ENCODE measurements around the gene USP48. TPM values are rescaled to one million over a fixed set of nuclear protein-coding genes. Genes with fewer than 3 reads are reported as not detected.

The USP48 gene
- total and polyA plus RNA-seq, 10 of the 15 experiments (the other 5 are each of a cell fraction or from before 2014, with no cell fraction given) = 21.2 to 115 (median 75.5) TPM

DNA sequence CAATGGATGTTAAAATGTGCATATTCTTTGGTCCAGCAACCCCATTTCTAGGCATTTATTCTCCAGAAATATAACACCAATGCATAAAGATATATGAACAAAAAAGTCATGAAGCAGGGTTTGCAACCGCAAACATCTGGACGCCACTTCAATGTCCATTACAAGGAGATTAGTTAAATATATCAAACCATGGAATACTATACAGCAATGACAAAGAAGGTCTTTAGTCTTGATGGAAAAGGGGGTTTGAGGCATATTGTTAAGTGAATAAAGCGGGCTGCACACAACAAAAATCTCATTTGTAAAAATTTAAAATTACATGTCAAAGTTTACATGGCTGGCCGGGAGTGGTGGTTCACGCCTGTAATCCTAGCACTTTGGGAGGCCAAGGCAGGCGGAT is 145.4 kb downstream of the USP48 start (continued):
- TF ChIP-seq, protein P1, sequence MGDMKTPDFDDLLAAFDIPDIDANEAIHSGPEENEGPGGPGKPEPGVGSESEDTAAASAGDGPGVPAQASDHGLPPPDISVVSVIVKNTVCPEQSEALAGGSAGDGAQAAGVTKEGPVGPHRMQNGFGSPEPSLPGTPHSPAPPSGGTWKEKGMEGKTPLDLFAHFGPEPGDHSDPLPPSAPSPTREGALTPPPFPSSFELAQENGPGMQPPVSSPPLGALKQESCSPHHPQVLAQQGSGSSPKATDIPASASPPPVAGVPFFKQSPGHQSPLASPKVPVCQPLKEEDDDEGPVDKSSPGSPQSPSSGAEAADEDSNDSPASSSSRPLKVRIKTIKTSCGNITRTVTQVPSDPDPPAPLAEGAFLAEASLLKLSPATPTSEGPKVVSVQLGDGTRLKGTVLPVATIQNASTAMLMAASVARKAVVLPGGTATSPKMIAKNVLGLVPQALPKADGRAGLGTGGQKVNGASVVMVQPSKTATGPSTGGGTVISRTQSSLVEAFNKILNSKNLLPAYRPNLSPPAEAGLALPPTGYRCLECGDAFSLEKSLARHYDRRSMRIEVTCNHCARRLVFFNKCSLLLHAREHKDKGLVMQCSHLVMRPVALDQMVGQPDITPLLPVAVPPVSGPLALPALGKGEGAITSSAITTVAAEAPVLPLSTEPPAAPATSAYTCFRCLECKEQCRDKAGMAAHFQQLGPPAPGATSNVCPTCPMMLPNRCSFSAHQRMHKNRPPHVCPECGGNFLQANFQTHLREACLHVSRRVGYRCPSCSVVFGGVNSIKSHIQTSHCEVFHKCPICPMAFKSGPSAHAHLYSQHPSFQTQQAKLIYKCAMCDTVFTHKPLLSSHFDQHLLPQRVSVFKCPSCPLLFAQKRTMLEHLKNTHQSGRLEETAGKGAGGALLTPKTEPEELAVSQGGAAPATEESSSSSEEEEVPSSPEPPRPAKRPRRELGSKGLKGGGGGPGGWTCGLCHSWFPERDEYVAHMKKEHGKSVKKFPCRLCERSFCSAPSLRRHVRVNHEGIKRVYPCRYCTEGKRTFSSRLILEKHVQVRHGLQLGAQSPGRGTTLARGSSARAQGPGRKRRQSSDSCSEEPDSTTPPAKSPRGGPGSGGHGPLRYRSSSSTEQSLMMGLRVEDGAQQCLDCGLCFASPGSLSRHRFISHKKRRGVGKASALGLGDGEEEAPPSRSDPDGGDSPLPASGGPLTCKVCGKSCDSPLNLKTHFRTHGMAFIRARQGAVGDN (IDR thresholded peaks at IDR 0.05) = no peak
- TF ChIP-seq, protein P2, sequence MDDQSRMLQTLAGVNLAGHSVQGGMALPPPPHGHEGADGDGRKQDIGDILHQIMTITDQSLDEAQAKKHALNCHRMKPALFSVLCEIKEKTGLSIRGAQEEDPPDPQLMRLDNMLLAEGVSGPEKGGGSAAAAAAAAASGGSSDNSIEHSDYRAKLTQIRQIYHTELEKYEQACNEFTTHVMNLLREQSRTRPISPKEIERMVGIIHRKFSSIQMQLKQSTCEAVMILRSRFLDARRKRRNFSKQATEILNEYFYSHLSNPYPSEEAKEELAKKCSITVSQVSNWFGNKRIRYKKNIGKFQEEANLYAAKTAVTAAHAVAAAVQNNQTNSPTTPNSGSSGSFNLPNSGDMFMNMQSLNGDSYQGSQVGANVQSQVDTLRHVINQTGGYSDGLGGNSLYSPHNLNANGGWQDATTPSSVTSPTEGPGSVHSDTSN (IDR thresholded peaks at IDR 0.05; ENCODE audit: insufficient replicate concordance, low read depth, low read length) = no peak
- no peak for TF ChIP-seq NR2F1 (conservative IDR thresholded peaks at IDR 0.05)
- TF ChIP-seq NFXL1 (IDR thresholded peaks at IDR 0.05; ENCODE audit: borderline replicate concordance) = no peak
- no peak for TF ChIP-seq CBFB (IDR thresholded peaks at IDR 0.05; ENCODE audit: low read depth)
- TF ChIP-seq, protein P3, sequence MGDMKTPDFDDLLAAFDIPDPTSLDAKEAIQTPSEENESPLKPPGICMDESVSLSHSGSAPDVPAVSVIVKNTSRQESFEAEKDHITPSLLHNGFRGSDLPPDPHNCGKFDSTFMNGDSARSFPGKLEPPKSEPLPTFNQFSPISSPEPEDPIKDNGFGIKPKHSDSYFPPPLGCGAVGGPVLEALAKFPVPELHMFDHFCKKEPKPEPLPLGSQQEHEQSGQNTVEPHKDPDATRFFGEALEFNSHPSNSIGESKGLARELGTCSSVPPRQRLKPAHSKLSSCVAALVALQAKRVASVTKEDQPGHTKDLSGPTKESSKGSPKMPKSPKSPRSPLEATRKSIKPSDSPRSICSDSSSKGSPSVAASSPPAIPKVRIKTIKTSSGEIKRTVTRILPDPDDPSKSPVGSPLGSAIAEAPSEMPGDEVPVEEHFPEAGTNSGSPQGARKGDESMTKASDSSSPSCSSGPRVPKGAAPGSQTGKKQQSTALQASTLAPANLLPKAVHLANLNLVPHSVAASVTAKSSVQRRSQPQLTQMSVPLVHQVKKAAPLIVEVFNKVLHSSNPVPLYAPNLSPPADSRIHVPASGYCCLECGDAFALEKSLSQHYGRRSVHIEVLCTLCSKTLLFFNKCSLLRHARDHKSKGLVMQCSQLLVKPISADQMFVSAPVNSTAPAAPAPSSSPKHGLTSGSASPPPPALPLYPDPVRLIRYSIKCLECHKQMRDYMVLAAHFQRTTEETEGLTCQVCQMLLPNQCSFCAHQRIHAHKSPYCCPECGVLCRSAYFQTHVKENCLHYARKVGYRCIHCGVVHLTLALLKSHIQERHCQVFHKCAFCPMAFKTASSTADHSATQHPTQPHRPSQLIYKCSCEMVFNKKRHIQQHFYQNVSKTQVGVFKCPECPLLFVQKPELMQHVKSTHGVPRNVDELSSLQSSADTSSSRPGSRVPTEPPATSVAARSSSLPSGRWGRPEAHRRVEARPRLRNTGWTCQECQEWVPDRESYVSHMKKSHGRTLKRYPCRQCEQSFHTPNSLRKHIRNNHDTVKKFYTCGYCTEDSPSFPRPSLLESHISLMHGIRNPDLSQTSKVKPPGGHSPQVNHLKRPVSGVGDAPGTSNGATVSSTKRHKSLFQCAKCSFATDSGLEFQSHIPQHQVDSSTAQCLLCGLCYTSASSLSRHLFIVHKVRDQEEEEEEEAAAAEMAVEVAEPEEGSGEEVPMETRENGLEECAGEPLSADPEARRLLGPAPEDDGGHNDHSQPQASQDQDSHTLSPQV (IDR thresholded peaks at IDR 0.05) = no peak
- TF ChIP-seq STAT3 (IDR thresholded peaks at IDR 0.05; ENCODE audit: low read depth, low read length) = no peak
- TF ChIP-seq SMARCA5 (IDR thresholded peaks at IDR 0.05) = no peak
- TF ChIP-seq PML (IDR thresholded peaks at IDR 0.05; ENCODE audit: low read length) = no peak
- TF ChIP-seq, protein P4, sequence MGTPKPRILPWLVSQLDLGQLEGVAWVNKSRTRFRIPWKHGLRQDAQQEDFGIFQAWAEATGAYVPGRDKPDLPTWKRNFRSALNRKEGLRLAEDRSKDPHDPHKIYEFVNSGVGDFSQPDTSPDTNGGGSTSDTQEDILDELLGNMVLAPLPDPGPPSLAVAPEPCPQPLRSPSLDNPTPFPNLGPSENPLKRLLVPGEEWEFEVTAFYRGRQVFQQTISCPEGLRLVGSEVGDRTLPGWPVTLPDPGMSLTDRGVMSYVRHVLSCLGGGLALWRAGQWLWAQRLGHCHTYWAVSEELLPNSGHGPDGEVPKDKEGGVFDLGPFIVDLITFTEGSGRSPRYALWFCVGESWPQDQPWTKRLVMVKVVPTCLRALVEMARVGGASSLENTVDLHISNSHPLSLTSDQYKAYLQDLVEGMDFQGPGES (IDR thresholded peaks at IDR 0.05) = no peak
- no peak for TF ChIP-seq MTA3 (IDR thresholded peaks at IDR 0.05; ENCODE audit: borderline replicate concordance, low read length)
- no peak for TF ChIP-seq HDAC2 (IDR thresholded peaks at IDR 0.05)
- no peak for TF ChIP-seq TCF7 (IDR thresholded peaks at IDR 0.05; ENCODE audit: borderline replicate concordance)

Data from GM12878 (cell line).